Hepatocyte (in vitro differentiated cells): Measurements from ENCODE around the gene SMIM11.

Experiments used
- EZH2 ChIP-seq: fragments of 200-600 bp; sonication (generic); IDR thresholded peaks from 2 replicates; pipeline ENCODE4 v1.6.1; 2016; ENCODE audit warnings: antibody characterized with exemption, mild to moderate bottlenecking, borderline replicate concordance
- EZH2phosphoT487 ChIP-seq: fragments of 200-600 bp; sonication (generic); IDR thresholded peaks from one replicate; pipeline ENCODE4 v1.6.1; 2018; ENCODE audit warnings: antibody characterized with exemption, mild to moderate bottlenecking, low read depth, moderate library complexity; ENCODE audit not compliant: unreplicated experiment, severe bottlenecking
- TF ChIP-seq, protein P1 (sequence below): fragments of 200-600 bp; sonication (generic); IDR thresholded peaks from 2 replicates; pipeline ENCODE4 v1.5.1; 2016; ENCODE audit warnings: antibody characterized with exemption, mild to moderate bottlenecking; ENCODE audit not compliant: poor library complexity

DNA sequence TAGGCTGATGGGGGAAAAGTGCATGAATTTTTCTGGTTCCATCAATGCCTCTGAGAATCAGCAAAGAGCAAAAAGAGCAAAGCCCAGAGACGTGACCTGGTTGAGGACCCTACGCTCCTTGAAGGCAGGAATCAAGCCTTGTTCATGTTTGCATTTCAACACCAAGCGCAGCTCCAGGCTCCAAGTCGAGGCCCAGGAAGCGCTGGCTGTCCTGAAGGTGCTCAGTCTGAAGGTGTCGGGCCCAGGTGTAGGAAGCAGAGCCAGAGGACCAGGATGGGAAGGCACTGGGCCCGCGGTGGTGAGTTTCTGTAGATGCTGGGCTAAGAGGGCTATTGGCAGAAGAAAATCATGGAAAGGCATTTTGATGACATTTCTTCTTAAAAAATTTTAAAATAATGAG lies 37.1 kb upstream of the SMIM11 start:
- TF ChIP-seq, protein P1, sequence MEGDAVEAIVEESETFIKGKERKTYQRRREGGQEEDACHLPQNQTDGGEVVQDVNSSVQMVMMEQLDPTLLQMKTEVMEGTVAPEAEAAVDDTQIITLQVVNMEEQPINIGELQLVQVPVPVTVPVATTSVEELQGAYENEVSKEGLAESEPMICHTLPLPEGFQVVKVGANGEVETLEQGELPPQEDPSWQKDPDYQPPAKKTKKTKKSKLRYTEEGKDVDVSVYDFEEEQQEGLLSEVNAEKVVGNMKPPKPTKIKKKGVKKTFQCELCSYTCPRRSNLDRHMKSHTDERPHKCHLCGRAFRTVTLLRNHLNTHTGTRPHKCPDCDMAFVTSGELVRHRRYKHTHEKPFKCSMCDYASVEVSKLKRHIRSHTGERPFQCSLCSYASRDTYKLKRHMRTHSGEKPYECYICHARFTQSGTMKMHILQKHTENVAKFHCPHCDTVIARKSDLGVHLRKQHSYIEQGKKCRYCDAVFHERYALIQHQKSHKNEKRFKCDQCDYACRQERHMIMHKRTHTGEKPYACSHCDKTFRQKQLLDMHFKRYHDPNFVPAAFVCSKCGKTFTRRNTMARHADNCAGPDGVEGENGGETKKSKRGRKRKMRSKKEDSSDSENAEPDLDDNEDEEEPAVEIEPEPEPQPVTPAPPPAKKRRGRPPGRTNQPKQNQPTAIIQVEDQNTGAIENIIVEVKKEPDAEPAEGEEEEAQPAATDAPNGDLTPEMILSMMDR = no peak
- TF ChIP-seq EZH2phosphoT487 (no peak), EZH2 (no peak)
